Spleen (tissue), 7 donors: Measurements from ENCODE around the gene COPRS.
"Not testable (repeated sequence)": the region's sequence is repeated elsewhere in the genome, so short reads cannot be mapped to it uniquely, and the experiment has no call there.

Experiments used
- POLR2A ChIP-seq, 3 donors: fragments of 450-650 bp; IDR thresholded peaks; one replicate each; pipeline ENCODE4 v1.5.1; 2017; ENCODE audit warnings: antibody characterized with exemption in 3 of 3, mild to moderate bottlenecking in 1 of 3
- TF ChIP-seq, protein P1 (sequence below), 11 experiments: fragments of 200-600 bp in 7 of 11; fragments of 450-650 bp in 4 of 11; sonication (generic) in 4 of 11; IDR thresholded peaks in 8 of 11; conservative IDR thresholded peaks in 3 of 11; 1 replicate in 7 of 11; 2 replicates in 4 of 11; pipeline versions ENCODE4 v1.4.0 to v1.8.0; 2016 to 2021; ENCODE audit warnings: antibody characterized with exemption in 11 of 11, inconsistent platforms in 4 of 11, mild to moderate bottlenecking in 1 of 11
- donor health status: DM: no; HTN: no; CAD: no; lungs with moderate emphysema.
- donor health status: DM: no; HTN: no; CAD: no.
- donor health status: DM: no; HTN: no; CAD: no.

DNA sequence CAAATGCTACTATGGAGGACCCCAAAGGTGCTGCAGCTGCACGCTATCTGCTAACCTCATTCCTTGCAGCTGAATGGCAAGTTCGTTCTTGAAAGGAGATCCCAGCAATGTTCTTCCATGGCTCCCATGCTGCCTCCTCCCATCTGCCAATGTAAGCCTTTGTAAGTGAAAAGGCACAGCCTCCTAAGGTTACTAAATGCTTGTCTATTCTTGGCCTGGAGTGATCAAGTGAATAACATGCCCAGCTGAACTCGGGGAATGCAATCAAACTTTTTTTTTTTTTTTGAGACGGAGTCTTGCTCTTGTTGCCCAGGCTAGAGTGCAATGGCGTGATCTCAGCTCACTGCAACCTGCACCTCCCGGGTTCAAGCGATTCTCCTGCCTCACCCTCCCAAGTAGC, 49.2 kb downstream of the COPRS start:
- TF ChIP-seq POLR2A (IDR thresholded peaks at IDR 0.05): not testable (repeated sequence)
- TF ChIP-seq, protein P1, sequence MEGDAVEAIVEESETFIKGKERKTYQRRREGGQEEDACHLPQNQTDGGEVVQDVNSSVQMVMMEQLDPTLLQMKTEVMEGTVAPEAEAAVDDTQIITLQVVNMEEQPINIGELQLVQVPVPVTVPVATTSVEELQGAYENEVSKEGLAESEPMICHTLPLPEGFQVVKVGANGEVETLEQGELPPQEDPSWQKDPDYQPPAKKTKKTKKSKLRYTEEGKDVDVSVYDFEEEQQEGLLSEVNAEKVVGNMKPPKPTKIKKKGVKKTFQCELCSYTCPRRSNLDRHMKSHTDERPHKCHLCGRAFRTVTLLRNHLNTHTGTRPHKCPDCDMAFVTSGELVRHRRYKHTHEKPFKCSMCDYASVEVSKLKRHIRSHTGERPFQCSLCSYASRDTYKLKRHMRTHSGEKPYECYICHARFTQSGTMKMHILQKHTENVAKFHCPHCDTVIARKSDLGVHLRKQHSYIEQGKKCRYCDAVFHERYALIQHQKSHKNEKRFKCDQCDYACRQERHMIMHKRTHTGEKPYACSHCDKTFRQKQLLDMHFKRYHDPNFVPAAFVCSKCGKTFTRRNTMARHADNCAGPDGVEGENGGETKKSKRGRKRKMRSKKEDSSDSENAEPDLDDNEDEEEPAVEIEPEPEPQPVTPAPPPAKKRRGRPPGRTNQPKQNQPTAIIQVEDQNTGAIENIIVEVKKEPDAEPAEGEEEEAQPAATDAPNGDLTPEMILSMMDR (IDR thresholded peaks at IDR 0.05 in 8 of 11, conservative IDR thresholded peaks at IDR 0.05 in 3 of 11): not testable (repeated sequence)
